Fibroblast of lung (primary cell): Measurements from ENCODE around the gene NT5DC3. TPM values are rescaled to one million over a fixed set of nuclear protein-coding genes. Genes with fewer than 3 reads are reported as not detected.

ENCODE experiments used
- DNase-seq, 2 donors: peaks; one replicate each; pipeline versions ENCODE4 v3.0.0 to v3.0.0-alpha.2; 2010; ENCODE audit warnings: low read depth in 2 of 2
- H2AFZ ChIP-seq: 2 replicates; pipeline ENCODE4 v1.5.1; 2012; ENCODE audit warnings: low read length, control low read depth, inconsistent platforms
- H3K27ac ChIP-seq: 2 replicates; pipeline ENCODE4 v1.5.1; 2011; ENCODE audit warnings: low read length, control low read depth; ENCODE audit not compliant: insufficient read depth
- H3K27me3 ChIP-seq: 2 replicates; pipeline ENCODE4 v1.5.1; 2011; ENCODE audit warnings: mild to moderate bottlenecking, low read length; ENCODE audit not compliant: control insufficient read depth, insufficient read depth
- H3K36me3 ChIP-seq: 2 replicates; pipeline ENCODE4 v1.5.1; 2011; ENCODE audit warnings: low read length; ENCODE audit not compliant: control insufficient read depth, insufficient read depth
- H3K4me1 ChIP-seq: 2 replicates; pipeline ENCODE4 v1.5.1; 2011; ENCODE audit warnings: low read length; ENCODE audit not compliant: control insufficient read depth, insufficient read depth; ENCODE audit errors: extremely low read depth
- H3K4me2 ChIP-seq: 2 replicates; pipeline ENCODE4 v1.5.1; 2011; ENCODE audit warnings: low read length, control low read depth; ENCODE audit not compliant: insufficient read depth; ENCODE audit errors: extremely low read depth
- H3K4me3 ChIP-seq, 4 experiments: fragments of 200-600 bp in 1 of 4; sonication (generic) in 1 of 4; replicated peaks in 1 of 4; 2 replicates each; pipeline ENCODE4 v1.5.1; 2011 to 2016; ENCODE audit warnings: low read length in 4 of 4, low read depth in 3 of 4, mild to moderate bottlenecking in 3 of 4, control low read depth in 2 of 4, inconsistent platforms in 1 of 4, mixed read lengths in 1 of 4; ENCODE audit not compliant: insufficient read depth in 1 of 4; ENCODE audit errors: control extremely low read depth in 1 of 4
- H3K79me2 ChIP-seq: 2 replicates; pipeline ENCODE4 v1.5.1; 2012; ENCODE audit warnings: mild to moderate bottlenecking, low read length, inconsistent platforms; ENCODE audit not compliant: control insufficient read depth, insufficient read depth
- H3K9ac ChIP-seq: 2 replicates; pipeline ENCODE4 v1.5.1; 2011; ENCODE audit warnings: mild to moderate bottlenecking, low read length, control low read depth; ENCODE audit not compliant: insufficient read depth
- H3K9me3 ChIP-seq: 2 replicates; pipeline ENCODE4 v1.5.1; 2012; ENCODE audit warnings: low read depth, low read length; ENCODE audit not compliant: control insufficient read depth, insufficient read depth
- H4K20me1 ChIP-seq: 2 replicates; pipeline ENCODE4 v1.5.1; 2011; ENCODE audit warnings: low read length; ENCODE audit not compliant: control insufficient read depth, insufficient read depth; ENCODE audit errors: extremely low read depth
- CTCF ChIP-seq, 2 donors: IDR thresholded peaks in 1 of 2; conservative IDR thresholded peaks in 1 of 2; 1 replicate in 1 of 2; 2 replicates in 1 of 2; pipeline ENCODE4 v1.5.1; 2011 to 2012; ENCODE audit warnings: low read length in 2 of 2, control low read depth in 1 of 2, inconsistent platforms in 1 of 2, low read depth in 1 of 2, mild to moderate bottlenecking in 1 of 2
- EZH2 ChIP-seq: IDR thresholded peaks from 2 replicates; pipeline ENCODE4 v1.5.1; 2012; ENCODE audit warnings: low read length, control low read depth, mild to moderate bottlenecking; ENCODE audit errors: missing control alignments
- polyA plus RNA-seq, 2 donors: library from polyadenylated mRNA; depleted of rRNA in 1 of 2; stranded (reverse) in 1 of 2; unstranded in 1 of 2; fragments of >200 nt; gene quantifications; 2 replicates each; pipeline ENCODE4 v1.2.1, GENCODE V29; 2011 to 2012; ENCODE audit warnings: missing spikeins in 1 of 2
- total RNA-seq: library from RNA; depleted of rRNA; stranded (reverse); fragments of >200 nt; gene quantifications from 2 replicates; pipeline ENCODE4 v1.2.1, GENCODE V29; 2014

The NT5DC3 gene
- total and polyA plus RNA-seq, 2 donors (not counting 1 experiment from before 2014, with no cell fraction given) = 4.1 to 10.4 TPM

- H3K79me2 ChIP-seq = no peaks in the 10 kb centered on the region
- H4K20me1 ChIP-seq = no peaks in the 10 kb centered on the region
- no peaks in the 10 kb centered on the region for H3K9me3 ChIP-seq
- H3K4me3 ChIP-seq = no peak overlapping the region
- DNase-seq = no peak
- no peaks in the 10 kb centered on the region for H3K36me3 ChIP-seq
- H3K4me1 ChIP-seq = peaks cover 8% of the 10 kb centered on the region
- no peaks in the 10 kb centered on the region for H3K27me3 ChIP-seq
- no peak overlapping the region for H3K27ac ChIP-seq
- no peak overlapping the region for H3K9ac ChIP-seq
- no peak for TF ChIP-seq CTCF (conservative IDR thresholded peaks at IDR 0.05 in 1 of 2, IDR thresholded peaks at IDR 0.05 in 1 of 2; ENCODE audit: low read depth in 1 of 2, low read length in 2 of 2)
- TF ChIP-seq EZH2 = no peak
- H2AFZ ChIP-seq = no peak overlapping the region
- no peak overlapping the region for H3K4me2 ChIP-seq
These were observed 13.4 kb upstream of the NT5DC3 start for GRCh38 chr12:103854372-103854973.

GRCh38 chr12:103852498-103852997 is 11.5 kb upstream of the NT5DC3 start:
- H3K36me3 ChIP-seq = no peaks in the 10 kb centered on the region
- H3K9ac ChIP-seq = no peak overlapping the region
- no peak overlapping the region for H3K27ac ChIP-seq
- H3K4me3 ChIP-seq = no peak overlapping the region
- no peak overlapping the region for H2AFZ ChIP-seq
- no peaks in the 10 kb centered on the region for H3K27me3 ChIP-seq
- TF ChIP-seq EZH2 (no peak), CTCF (conservative IDR thresholded peaks at IDR 0.05 in 1 of 2, IDR thresholded peaks at IDR 0.05 in 1 of 2; ENCODE audit: low read depth in 1 of 2, low read length in 2 of 2) (no peak)
- no peak overlapping the region for H3K4me2 ChIP-seq
- H3K9me3 ChIP-seq = no peaks in the 10 kb centered on the region
- no peaks in the 10 kb centered on the region for H4K20me1 ChIP-seq
- H3K79me2 ChIP-seq = no peaks in the 10 kb centered on the region
- no peaks in the 10 kb centered on the region for H3K4me1 ChIP-seq
- peak in 1 of 2 donors; percentile 44 for DNase-seq

GRCh38 chr12:103851127-103851526 is 10.1 kb upstream of the NT5DC3 start:
- no peak for TF ChIP-seq CTCF (conservative IDR thresholded peaks at IDR 0.05 in 1 of 2, IDR thresholded peaks at IDR 0.05 in 1 of 2; ENCODE audit: low read depth in 1 of 2, low read length in 2 of 2)
- TF ChIP-seq EZH2 = no peak
- H3K4me1 ChIP-seq = no peaks in the 10 kb centered on the region
- H3K4me3 ChIP-seq = no peak overlapping the region
- no peaks in the 10 kb centered on the region for H3K9me3 ChIP-seq
- H3K4me2 ChIP-seq = no peak overlapping the region
- H3K9ac ChIP-seq = no peak overlapping the region
- no peaks in the 10 kb centered on the region for H3K36me3 ChIP-seq
- H3K27ac ChIP-seq = no peak overlapping the region
- H3K79me2 ChIP-seq = no peaks in the 10 kb centered on the region
- H4K20me1 ChIP-seq = no peaks in the 10 kb centered on the region
- H3K27me3 ChIP-seq = no peaks in the 10 kb centered on the region
- no peak overlapping the region for H2AFZ ChIP-seq
- DNase-seq = peak in 1 of 2 donors; percentile 80
